Endothelial cell (in vitro differentiated cells): ENCODE results near the gene MRPL27. TPM values are rescaled to one million over a fixed set of nuclear protein-coding genes. Genes with fewer than 3 reads are reported as not detected.

Experiments
- DNase-seq: peaks from one replicate; pipeline ENCODE4 v3.0.0; 2021; ENCODE audit warnings: low spot score
- H3K27ac Mint-ChIP-seq: one replicate; pipeline ENCODE4 v1.8.0; 2021; ENCODE audit warnings: mixed read lengths, inconsistent platforms; ENCODE audit not compliant: unreplicated experiment
- H3K27me3 Mint-ChIP-seq: one replicate; pipeline ENCODE4 v1.8.0; 2021; ENCODE audit warnings: mild to moderate bottlenecking, moderate library complexity, mixed read lengths, inconsistent platforms; ENCODE audit not compliant: unreplicated experiment
- H3K36me3 Mint-ChIP-seq: one replicate; pipeline ENCODE4 v1.8.0; 2021; ENCODE audit warnings: mild to moderate bottlenecking, low read depth, mixed read lengths, inconsistent platforms; ENCODE audit not compliant: unreplicated experiment
- H3K4me1 Mint-ChIP-seq: one replicate; pipeline ENCODE4 v1.8.0; 2021; ENCODE audit warnings: mild to moderate bottlenecking, mixed read lengths, inconsistent platforms; ENCODE audit not compliant: unreplicated experiment
- H3K4me3 Mint-ChIP-seq: one replicate; pipeline ENCODE4 v1.8.0; 2021; ENCODE audit warnings: mild to moderate bottlenecking, mixed read lengths, inconsistent platforms; ENCODE audit not compliant: unreplicated experiment
- H3K9me3 Mint-ChIP-seq: one replicate; pipeline ENCODE4 v1.8.0; 2021; ENCODE audit warnings: mixed read lengths, inconsistent platforms; ENCODE audit not compliant: unreplicated experiment
- total RNA-seq: library from RNA; stranded (reverse); fragmentation: NEBNext Ultra II Directional; extraction: Animal tissue kit (Norgen Biotek cat#: 25700); gene quantifications from one replicate; pipeline ENCODE4 v1.2.1, GENCODE V29; 2021; ENCODE audit not compliant: unreplicated experiment
- TF ChIP-seq, protein P1 (sequence below): fragments of 200-600 bp; sonication (generic); IDR thresholded peaks from one replicate; pipeline ENCODE4 v1.5.0; 2021; ENCODE audit warnings: antibody characterized with exemption; ENCODE audit not compliant: unreplicated experiment

MRPL27 gene
- total RNA-seq, 1 donor from 2014 or later: 38.9 TPM

DNA sequence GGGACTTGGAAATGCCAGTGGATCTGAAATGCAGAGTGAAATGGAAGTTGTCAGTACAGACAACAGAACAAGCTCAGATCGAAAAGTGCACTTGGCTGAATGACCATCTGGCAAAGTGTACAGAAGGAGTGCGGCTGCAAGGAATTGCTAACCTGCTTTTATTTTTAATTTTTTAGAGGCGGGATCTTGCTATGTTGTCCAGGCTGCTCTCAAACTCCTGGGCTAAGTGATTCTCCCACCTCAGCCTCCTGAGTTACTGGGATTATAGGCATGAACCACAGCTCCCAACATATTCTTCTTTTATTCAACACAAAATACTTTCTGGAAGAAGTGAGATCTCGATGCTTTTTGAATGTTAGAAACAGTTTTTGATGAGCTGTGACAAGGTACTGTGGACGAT, 20.7 kb upstream of the MRPL27 start:
- TF ChIP-seq, protein P1, sequence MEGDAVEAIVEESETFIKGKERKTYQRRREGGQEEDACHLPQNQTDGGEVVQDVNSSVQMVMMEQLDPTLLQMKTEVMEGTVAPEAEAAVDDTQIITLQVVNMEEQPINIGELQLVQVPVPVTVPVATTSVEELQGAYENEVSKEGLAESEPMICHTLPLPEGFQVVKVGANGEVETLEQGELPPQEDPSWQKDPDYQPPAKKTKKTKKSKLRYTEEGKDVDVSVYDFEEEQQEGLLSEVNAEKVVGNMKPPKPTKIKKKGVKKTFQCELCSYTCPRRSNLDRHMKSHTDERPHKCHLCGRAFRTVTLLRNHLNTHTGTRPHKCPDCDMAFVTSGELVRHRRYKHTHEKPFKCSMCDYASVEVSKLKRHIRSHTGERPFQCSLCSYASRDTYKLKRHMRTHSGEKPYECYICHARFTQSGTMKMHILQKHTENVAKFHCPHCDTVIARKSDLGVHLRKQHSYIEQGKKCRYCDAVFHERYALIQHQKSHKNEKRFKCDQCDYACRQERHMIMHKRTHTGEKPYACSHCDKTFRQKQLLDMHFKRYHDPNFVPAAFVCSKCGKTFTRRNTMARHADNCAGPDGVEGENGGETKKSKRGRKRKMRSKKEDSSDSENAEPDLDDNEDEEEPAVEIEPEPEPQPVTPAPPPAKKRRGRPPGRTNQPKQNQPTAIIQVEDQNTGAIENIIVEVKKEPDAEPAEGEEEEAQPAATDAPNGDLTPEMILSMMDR: no peak
- Mint-ChIP-seq H3K27ac (no peak overlapping the region), H3K36me3 (peaks cover 30% of the 10 kb centered on the region), H3K9me3 (no peaks in the 10 kb centered on the region), H3K27me3 (peaks cover 13% of the 10 kb centered on the region), H3K4me3 (peak overlapping the region; percentile 76), H3K4me1 (peaks cover 13% of the 10 kb centered on the region)
- DNase-seq: no peak

DNA sequence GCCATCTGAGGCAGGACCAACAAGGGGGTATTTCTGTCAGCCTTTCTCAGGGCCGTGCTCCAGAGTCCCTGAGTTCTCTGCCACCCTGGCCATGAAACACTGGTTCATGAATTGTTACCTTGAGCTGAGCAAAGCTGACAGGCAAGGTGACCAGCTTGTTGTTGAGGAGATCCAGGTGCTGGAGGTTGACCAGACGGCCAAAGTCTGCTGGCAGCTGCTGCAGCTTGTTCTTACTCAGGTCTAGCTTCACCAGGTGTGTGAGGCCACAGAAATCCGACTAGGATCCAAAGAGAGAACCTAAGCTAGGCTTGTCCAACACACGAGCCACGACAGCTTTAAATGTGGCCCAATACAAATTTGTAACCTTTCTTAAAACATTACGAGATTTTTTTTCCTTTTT, 19.6 kb upstream of the MRPL27 start:
- TF ChIP-seq, protein P1: no peak
- H3K9me3 Mint-ChIP-seq: no peaks in the 10 kb centered on the region
- no peak overlapping the region for H3K27ac Mint-ChIP-seq
- peaks cover 13% of the 10 kb centered on the region for H3K4me1 Mint-ChIP-seq
- DNase-seq: no peak
- H3K36me3 Mint-ChIP-seq: peaks cover 38% of the 10 kb centered on the region
- peaks cover 12% of the 10 kb centered on the region for H3K27me3 Mint-ChIP-seq
- H3K4me3 Mint-ChIP-seq: no peak overlapping the region

DNA sequence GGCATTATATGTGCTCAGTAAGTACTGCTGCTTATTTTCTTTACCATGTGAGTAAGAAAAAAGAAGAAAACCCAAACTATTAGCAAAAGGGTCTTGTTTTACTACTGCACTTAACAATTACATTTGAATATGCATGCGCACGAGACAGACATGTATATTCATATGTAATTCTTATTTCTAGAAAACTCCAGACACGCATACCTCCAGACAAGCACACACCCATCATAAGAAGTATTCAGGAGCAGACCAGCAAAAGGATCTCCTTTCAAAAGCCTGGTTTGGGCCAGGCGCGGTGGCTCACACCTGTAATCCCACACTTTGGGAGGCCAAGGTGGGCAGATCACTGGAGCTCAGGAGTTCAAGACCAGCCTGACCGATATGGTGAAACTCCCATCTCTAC, 16.6 kb upstream of the MRPL27 start:
- H3K27ac Mint-ChIP-seq: no peak overlapping the region
- no peaks in the 10 kb centered on the region for H3K9me3 Mint-ChIP-seq
- no peaks in the 10 kb centered on the region for H3K4me1 Mint-ChIP-seq
- peaks cover 4% of the 10 kb centered on the region for H3K27me3 Mint-ChIP-seq
- no peak for DNase-seq
- peaks cover 59% of the 10 kb centered on the region for H3K36me3 Mint-ChIP-seq
- TF ChIP-seq, protein P1: no peak
- no peak overlapping the region for H3K4me3 Mint-ChIP-seq

DNA sequence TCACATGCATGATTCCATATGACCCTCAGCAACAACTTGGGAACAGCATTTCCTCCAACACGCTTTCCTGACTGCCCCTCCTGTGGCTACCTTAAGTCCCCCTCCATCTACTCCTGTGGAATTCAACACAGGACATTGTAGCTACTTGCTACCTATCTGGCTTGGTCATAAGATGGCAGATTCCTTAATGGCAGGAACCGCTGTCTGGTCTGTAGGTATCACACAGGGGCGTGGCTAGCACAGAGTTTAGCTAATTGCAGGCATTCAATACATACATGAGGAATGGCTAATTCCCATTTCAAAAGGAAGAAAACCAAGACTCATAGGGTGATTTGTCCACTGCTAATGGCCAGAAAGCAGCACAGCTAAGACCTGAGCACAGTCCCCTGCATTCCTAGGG, 15.7 kb upstream of the MRPL27 start:
- TF ChIP-seq, protein P1: no peak
- peaks cover 58% of the 10 kb centered on the region for H3K36me3 Mint-ChIP-seq
- no peaks in the 10 kb centered on the region for H3K9me3 Mint-ChIP-seq
- no peaks in the 10 kb centered on the region for H3K4me1 Mint-ChIP-seq
- peak overlapping the region; percentile 30 for H3K27ac Mint-ChIP-seq
- DNase-seq: no peak
- H3K27me3 Mint-ChIP-seq: peaks cover 4% of the 10 kb centered on the region
- peak overlapping the region; percentile 18 for H3K4me3 Mint-ChIP-seq

DNA sequence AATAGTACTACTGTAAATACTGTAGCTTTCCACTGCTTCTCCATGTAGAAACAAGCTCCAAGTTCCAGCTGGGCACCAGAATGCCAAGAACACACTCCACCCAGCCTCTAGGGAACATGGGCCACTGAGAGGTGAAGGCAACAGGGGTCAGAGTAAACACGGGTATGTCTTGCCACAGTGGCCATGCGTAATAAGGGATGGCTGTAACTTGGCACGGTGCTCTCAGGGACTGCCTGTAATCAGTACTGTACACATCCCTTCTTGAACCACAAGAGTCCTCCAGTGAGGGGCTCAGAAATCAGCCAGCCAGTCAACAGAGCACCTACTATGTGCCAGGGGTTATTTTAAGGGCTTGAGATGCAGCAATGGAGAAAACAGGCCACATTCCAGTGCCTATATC, 13.5 kb upstream of the MRPL27 start:
- DNase-seq: no peak
- H3K27ac Mint-ChIP-seq: no peak overlapping the region
- H3K36me3 Mint-ChIP-seq: peaks cover 66% of the 10 kb centered on the region
- peaks cover 3% of the 10 kb centered on the region for H3K27me3 Mint-ChIP-seq
- no peaks in the 10 kb centered on the region for H3K9me3 Mint-ChIP-seq
- no peak overlapping the region for H3K4me3 Mint-ChIP-seq
- TF ChIP-seq, protein P1: no peak
- no peaks in the 10 kb centered on the region for H3K4me1 Mint-ChIP-seq
